GM12873 (cell line): ENCODE measurements around the gene ST6GALNAC6.

Experiments used
- TF ChIP-seq, protein P1 (sequence below): IDR thresholded peaks from 2 replicates; pipeline ENCODE4 v1.5.1; 2012; ENCODE audit warnings: low read depth, mild to moderate bottlenecking, moderate library complexity, low read length, control low read depth; ENCODE audit not compliant: insufficient read depth; ENCODE audit errors: missing control alignments

ST6GALNAC6 gene

DNA sequence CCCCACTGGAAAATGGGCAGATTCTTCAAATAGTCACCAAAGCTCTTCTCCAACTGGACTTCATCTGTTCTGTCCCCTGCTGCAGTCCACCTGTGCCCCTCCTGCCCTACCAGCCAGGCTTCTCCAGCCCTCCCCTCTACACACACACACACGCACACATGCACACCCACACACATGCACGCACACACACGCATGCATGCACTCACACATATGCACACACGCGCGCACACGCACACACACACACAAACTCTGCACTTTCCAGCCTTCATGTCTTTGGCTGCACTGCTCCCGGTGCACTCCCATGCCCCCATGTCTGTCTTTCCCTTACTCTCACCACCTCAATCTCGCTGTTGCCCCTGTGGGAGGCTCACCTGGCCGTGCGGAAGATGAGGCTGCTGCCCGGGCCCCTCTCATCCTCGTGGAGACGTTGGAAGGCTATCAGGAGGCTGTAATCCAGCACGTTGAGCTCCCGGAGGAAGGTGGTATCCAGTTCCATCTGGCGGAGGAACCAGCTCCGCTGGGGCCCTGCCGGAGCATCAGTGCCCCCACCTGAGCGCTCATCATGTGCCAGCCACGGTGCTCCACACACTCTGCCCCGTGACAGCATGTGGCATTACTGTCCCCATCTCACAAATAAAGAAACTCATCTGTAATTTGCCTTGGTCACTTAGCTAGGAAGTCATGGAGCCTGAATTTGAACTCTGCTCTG lies 25.5 kb upstream of the ST6GALNAC6 start:
- TF ChIP-seq, protein P1, sequence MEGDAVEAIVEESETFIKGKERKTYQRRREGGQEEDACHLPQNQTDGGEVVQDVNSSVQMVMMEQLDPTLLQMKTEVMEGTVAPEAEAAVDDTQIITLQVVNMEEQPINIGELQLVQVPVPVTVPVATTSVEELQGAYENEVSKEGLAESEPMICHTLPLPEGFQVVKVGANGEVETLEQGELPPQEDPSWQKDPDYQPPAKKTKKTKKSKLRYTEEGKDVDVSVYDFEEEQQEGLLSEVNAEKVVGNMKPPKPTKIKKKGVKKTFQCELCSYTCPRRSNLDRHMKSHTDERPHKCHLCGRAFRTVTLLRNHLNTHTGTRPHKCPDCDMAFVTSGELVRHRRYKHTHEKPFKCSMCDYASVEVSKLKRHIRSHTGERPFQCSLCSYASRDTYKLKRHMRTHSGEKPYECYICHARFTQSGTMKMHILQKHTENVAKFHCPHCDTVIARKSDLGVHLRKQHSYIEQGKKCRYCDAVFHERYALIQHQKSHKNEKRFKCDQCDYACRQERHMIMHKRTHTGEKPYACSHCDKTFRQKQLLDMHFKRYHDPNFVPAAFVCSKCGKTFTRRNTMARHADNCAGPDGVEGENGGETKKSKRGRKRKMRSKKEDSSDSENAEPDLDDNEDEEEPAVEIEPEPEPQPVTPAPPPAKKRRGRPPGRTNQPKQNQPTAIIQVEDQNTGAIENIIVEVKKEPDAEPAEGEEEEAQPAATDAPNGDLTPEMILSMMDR = no peak

DNA sequence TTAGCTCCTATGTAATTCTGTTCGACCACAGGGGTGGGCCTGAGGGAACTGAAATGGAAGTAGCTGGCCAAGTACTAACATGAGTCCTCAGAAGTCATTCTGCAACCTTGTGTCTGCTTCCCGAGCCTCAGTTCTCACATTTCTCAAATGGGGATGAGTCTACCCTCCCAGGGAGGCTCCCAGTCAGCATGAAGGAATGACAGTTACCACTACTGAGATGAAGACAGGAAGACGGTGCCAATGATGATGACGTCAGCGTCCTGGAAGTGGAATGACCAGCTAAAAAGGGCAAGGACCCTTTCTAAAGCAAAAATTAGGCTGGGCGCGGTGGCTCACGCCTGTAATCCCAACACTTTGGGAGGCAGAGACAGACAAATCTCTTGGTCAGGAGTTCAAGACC lies 24.4 kb upstream of the ST6GALNAC6 start:
- TF ChIP-seq, protein P1 = no peak

DNA sequence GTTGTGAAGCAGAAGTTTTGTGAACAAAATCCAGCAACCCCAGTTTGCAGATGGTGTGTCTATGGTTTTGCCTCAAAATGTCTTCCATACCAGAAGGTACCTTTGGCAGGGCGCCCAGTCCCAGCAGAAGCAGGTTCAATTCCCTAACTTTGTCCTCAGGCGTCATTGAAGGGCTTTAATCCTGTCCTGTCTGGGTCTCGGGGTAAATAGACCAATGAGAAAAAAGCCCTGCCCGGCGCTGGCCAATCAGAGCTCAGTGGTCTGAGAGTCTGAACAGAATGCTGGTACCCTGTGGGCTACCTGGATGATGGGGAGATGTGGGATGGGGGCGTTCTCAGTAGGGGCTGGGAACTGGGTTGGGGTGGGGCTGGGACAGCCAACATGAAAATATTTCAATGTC lies 23.6 kb upstream of the ST6GALNAC6 start:
- TF ChIP-seq, protein P1 = no peak

DNA sequence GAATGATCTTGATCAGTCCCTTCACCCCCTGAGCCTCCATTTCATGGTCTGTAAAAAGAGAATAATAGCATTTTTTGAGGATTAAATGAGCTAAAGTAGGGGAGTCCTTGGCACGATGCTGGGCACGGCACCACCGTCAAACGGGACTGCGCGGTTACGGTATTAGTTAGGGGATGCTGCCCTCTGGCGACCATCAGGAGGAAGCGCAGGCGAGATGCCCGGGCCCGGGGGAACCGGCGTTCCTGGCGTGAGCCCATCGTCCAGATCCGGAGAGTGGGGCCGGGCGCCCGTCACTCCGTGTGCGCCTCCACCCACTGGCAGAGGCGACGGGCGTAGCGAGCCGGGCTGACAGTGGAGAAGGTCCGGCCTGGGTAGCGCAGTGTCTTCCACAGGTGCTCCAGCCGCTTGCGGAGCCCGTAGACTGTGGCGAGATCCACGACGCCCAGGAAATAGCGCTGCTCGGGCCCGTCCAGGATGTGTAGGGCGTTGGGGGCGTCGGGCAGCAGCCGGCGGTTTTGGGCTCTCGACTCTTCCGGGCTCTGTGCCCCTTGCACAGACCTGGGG lies 22.2 kb upstream of the ST6GALNAC6 start:
- TF ChIP-seq, protein P1 = peak; percentile 95

DNA sequence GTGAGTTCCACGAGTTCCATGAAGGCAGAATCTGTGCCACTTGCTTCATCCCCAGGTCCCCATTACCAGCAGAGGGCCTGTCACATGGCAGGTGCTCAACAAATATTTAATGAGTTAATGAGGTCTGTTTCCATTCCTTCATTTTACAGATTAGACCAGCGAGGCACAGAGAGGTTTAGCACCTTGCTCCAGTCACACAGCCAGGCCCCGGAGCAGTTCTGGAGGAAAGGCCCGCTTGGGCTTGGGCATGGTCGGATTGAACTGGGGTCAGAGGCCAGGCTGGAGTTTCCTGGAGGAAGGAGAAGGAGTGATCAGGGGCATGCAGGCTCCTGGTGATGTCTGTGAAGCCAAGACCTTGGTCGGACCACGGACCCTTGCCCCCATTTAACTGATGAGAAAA lies 21.4 kb upstream of the ST6GALNAC6 start:
- TF ChIP-seq, protein P1 = no peak

DNA sequence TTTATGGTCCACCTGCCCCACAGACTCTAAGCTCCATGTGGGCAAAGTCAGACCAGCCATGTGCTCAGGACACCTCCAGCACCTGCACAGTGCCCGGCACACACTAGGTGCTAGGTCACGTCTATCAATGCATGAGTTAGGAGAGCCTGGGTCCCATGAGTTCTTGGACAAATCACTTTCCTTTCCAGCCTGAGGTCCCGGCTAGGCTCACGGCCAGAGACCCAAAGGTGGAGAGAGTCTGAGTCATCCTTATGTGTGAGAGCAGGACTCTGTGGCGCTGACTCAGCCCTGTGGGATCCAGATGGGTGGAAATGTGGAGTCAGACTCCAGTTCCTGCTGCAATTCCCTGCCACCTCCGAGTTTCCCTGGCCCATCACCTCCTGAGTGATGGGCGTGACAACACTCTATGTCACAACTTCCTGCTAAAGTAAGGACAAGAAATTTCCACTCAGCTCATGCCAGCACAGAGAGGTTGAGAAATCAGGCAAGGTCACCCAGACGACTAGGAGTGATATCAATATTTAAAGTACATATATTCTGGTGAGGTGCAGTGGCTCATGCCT lies 19.9 kb upstream of the ST6GALNAC6 start:
- TF ChIP-seq, protein P1 = no peak
